GM12892 (cell line): ENCODE measurements around the gene TTLL11.
"Not testable (repeated sequence)": the region's sequence is repeated elsewhere in the genome, so short reads cannot be mapped to it uniquely, and the experiment has no call there.

Source experiments
- DNase-seq: peaks from one replicate; pipeline ENCODE4 v3.0.0; 2011; ENCODE audit not compliant: insufficient read length
- FAIRE-seq: peaks from 2 replicates; lab custom pipeline; 2011; peaks lifted over from hg19 to GRCh38; lab: Jason Lieb, UNC
- POLR2A ChIP-seq: IDR thresholded peaks from 2 replicates; pipeline ENCODE4 v1.6.1; 2011; ENCODE audit warnings: low read depth, low read length, control low read depth
- POLR2AphosphoS5 ChIP-seq: IDR thresholded peaks from 2 replicates; pipeline ENCODE4 v1.6.1; 2011; ENCODE audit warnings: low read depth, low read length, control low read depth
- TAF1 ChIP-seq: IDR thresholded peaks from 2 replicates; pipeline ENCODE4 v1.6.1; 2011; ENCODE audit warnings: low read depth, mild to moderate bottlenecking, control low read depth, low read length, borderline replicate concordance

The TTLL11 gene

GRCh38 chr9:122001491-122002201 is 91.5 kb downstream of the TTLL11 start:
- no peak for DNase-seq
- TF ChIP-seq TAF1 = no peak
- no peak for TF ChIP-seq POLR2A
- TF ChIP-seq POLR2AphosphoS5 = no peak
- FAIRE-seq = no peak

GRCh38 chr9:122000526-122000925 is 92.6 kb downstream of the TTLL11 start:
- not testable (repeated sequence) for DNase-seq, FAIRE-seq

- FAIRE-seq (no peak), DNase-seq (no peak)
- TF ChIP-seq POLR2A = no peak
- no peak for TF ChIP-seq TAF1
- TF ChIP-seq POLR2AphosphoS5 = no peak
Measured at GRCh38 chr9:121999556-121999955, 93.6 kb downstream of the TTLL11 start.

DNA sequence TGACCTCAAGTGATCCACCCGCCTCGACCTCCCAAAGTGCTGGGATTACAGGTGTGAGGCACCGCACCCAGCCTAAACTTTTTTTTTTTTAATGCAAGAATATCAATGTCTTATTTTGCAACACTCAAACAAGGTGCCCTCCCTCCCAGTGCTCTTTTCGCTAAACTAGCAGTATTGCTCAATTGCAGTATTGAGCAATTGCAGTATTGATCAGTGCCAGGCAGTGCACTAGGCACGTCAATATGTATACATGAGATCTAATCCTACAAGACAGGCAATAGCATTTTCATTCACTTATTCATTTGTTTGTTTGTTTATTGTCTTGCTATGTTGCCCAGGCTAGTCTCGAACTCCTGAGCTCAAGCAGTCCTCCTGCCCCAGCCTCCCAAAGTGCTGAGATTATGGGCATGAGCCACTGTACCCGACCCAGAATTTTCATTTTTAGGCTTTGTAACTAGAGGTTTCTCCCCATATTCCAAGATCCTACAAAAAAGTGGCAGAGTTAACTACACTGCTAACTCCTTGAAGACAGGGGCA is 94.5 kb downstream of the TTLL11 start:
- FAIRE-seq (no peak), DNase-seq (no peak)

DNA sequence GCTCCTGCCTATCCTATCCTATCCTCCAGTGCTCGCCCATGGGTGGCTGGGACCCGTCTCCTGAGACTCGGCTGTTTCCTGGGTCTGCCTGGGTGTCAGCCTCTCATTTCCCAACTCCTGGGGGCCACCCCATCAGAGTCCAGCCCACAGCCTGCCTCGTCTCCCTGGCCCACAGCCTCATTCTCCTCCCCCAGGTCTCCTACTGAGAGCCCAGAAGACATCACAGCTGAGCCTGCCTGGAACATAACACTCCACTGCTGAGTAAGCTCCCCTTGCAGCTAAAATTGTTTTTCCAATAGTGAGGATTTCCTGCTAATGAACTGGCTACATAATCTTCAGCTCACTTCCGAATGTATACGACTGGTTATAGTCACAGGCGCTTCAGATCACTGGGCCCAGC is 95.3 kb downstream of the TTLL11 start:
- FAIRE-seq (no peak), DNase-seq (no peak)
- TF ChIP-seq TAF1 (no peak), POLR2A (no peak), POLR2AphosphoS5 (no peak)

More for the DNA sequence above, 94.5 kb downstream of the TTLL11 start:
- no peak for TF ChIP-seq POLR2A

- TF ChIP-seq TAF1 = no peak
- TF ChIP-seq POLR2A = no peak
- TF ChIP-seq POLR2AphosphoS5 = no peak
- no peak for FAIRE-seq
- DNase-seq = no peak
Measured at GRCh38 chr9:121996783-121997182, 96.3 kb downstream of the TTLL11 start.

- no peak for TF ChIP-seq POLR2A
- TF ChIP-seq POLR2AphosphoS5 = no peak
- TF ChIP-seq TAF1 = no peak
- FAIRE-seq = no peak
Measured at GRCh38 chr9:121995997-121996396, 97.1 kb downstream of the TTLL11 start.

DNA sequence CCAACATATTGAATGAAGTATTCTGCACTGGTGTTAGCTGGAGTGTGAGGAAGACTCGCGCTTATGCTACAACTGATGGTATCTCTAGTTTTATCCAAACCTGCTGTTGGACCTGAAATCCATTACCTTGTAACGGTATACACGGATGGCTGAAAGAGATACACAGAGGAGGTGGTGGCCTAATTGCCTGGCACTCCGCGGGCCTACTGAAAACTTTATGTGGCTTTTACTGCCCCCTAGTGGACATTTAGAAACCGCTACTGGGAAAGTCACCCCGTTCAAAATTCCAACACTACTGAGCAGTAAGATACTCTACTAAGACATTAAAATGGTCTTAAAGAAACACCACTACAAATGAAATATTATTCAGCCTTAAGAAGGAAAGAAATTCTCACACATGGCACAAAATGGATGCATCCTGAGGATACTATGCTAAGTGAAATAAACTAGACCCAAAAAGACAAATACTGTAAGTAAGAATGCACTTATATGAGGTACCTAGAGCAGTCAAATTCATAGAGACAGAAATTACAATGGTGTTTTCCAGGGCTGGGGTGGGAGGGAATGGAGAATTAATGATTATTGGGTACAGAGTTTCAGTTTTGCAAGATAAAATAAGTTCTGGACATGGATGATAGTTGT is 100.4 kb downstream of the TTLL11 start:
- peak; percentile 51 for FAIRE-seq

More at GRCh38 chr9:121995997-121996396, 97.1 kb downstream of the TTLL11 start:
- no peak for DNase-seq

GRCh38 chr9:121991307-121991661 is 101.8 kb downstream of the TTLL11 start:
- no peak for DNase-seq
- TF ChIP-seq POLR2AphosphoS5 (no peak), POLR2A (no peak), TAF1 (no peak)
- no peak for FAIRE-seq

More for the DNA sequence above, 100.4 kb downstream of the TTLL11 start:
- TF ChIP-seq POLR2A (no peak), TAF1 (no peak), POLR2AphosphoS5 (no peak)
- DNase-seq = peak; percentile 40

GRCh38 chr9:121990600-121991306 is 102.4 kb downstream of the TTLL11 start:
- FAIRE-seq (no peak), DNase-seq (no peak)
- TF ChIP-seq TAF1 (no peak), POLR2A (no peak), POLR2AphosphoS5 (no peak)

DNA sequence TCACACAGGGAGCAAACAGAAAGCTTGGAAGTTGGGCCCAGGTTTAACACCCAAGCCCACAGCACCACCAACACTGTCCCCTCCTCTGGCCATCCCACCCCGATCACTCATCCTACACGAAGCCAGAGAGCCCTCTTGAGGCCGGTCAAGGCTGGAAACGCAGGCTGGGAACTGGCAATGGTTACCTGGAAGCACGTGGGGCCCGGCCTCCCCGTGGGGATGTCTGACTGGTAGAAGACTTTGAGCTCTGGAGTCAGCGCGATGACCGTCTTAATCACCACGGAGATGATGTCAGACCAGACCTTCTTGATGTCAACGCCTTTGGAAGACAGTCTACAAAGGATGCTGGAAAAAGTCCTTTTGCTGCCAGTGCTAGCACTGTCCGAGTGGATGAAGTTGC is 104.1 kb downstream of the TTLL11 start:
- no peak for TF ChIP-seq POLR2A
- TF ChIP-seq POLR2AphosphoS5 = no peak
- TF ChIP-seq TAF1 = no peak
- FAIRE-seq (no peak), DNase-seq (no peak)

- TF ChIP-seq TAF1 (no peak), POLR2AphosphoS5 (no peak), POLR2A (no peak)
- no peak for DNase-seq
- FAIRE-seq = no peak
Measured at GRCh38 chr9:121987314-121987713, 105.8 kb downstream of the TTLL11 start.
